Nephron (organoid): ENCODE results near the gene WFDC10B.
"Not testable (repeated sequence)": the region's sequence is repeated elsewhere in the genome, so short reads cannot be mapped to it uniquely, and the experiment has no call there.

Experiments
- H3K27ac Mint-ChIP-seq, 3 experiments: 2 replicates each; pipeline ENCODE4 v1.8.0; 2020; ENCODE audit warnings: mixed read lengths in 3 of 3, mild to moderate bottlenecking in 2 of 3, moderate library complexity in 1 of 3
- H3K27me3 Mint-ChIP-seq: 2 replicates; pipeline ENCODE4 v1.8.0; 2021; ENCODE audit warnings: low read depth, mild to moderate bottlenecking, moderate library complexity, mixed read lengths
- H3K36me3 Mint-ChIP-seq: 2 replicates; pipeline ENCODE4 v1.8.0; 2020; ENCODE audit warnings: low read depth, mixed read lengths
- H3K4me1 Mint-ChIP-seq: 2 replicates; pipeline ENCODE4 v1.8.0; 2020; ENCODE audit warnings: mixed read lengths
- H3K4me3 Mint-ChIP-seq, 3 experiments: 2 replicates each; pipeline ENCODE4 v1.8.0; 2020; ENCODE audit warnings: mild to moderate bottlenecking in 3 of 3, mixed read lengths in 3 of 3, moderate library complexity in 2 of 3
- H3K9me3 Mint-ChIP-seq: 2 replicates; pipeline ENCODE4 v1.8.0; 2020; ENCODE audit warnings: mixed read lengths
- CTCF ChIP-seq, 3 experiments: fragments of 200-600 bp; sonication (generic); IDR thresholded peaks; one replicate each; pipeline ENCODE4 v1.5.0; 2021; ENCODE audit warnings: antibody characterized with exemption in 3 of 3; ENCODE audit not compliant: unreplicated experiment in 3 of 3

WFDC10B gene

GRCh38 chr20:45672765-45673164, 32.1 kb downstream of the WFDC10B start:
- H3K27me3 Mint-ChIP-seq: no peaks in the 10 kb centered on the region
- H3K36me3 Mint-ChIP-seq: no peaks in the 10 kb centered on the region
- H3K27ac Mint-ChIP-seq: no peak overlapping the region
- H3K9me3 Mint-ChIP-seq: peaks cover 16% of the 10 kb centered on the region
- no peak for TF ChIP-seq CTCF (IDR thresholded peaks at IDR 0.05; ENCODE audit: unreplicated experiment in 3 of 3)
- no peak overlapping the region for H3K4me3 Mint-ChIP-seq
- no peaks in the 10 kb centered on the region for H3K4me1 Mint-ChIP-seq

DNA sequence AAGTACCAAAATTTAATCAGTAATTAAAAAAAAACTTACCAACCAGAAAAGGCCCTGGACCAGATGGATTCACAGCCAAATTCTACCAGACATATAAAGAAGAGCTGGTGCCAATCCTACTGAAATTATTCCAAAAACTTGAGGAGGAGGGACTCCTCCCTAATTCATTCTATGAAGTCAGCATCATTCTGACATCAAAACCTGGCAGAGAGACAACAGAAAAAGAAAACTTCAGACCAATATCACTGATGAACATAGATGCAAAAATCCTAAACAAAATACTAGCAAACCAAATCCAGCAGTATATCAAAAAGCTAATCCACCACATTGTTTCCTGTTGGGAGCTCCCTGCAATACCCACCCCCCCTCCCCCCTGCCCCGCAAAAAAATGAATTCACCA, 34.7 kb downstream of the WFDC10B start, which contains the start of gene WFDC11:
Gene WFDC11, minus strand, starts transcription at position 101 of the 400 bp plus-strand sequence. CDS start 19,639 bp downstream, outside the sequence.
- H3K36me3 Mint-ChIP-seq: no peaks in the 10 kb centered on the region
- H3K9me3 Mint-ChIP-seq: peaks cover 8% of the 10 kb centered on the region
- no peak for TF ChIP-seq CTCF (IDR thresholded peaks at IDR 0.05; ENCODE audit: unreplicated experiment in 3 of 3)
- no peak within 1 kb of the TSS for H3K27ac Mint-ChIP-seq
- no peaks in the 10 kb centered on the region for H3K4me1 Mint-ChIP-seq
- no peak within 1 kb of the TSS for H3K4me3 Mint-ChIP-seq
- H3K27me3 Mint-ChIP-seq: no peaks in the 10 kb centered on the region

GRCh38 chr20:45657038-45657437, 47.8 kb downstream of the WFDC10B start:
- not testable (repeated sequence) for H3K4me3 Mint-ChIP-seq, H3K36me3 Mint-ChIP-seq, H3K4me1 Mint-ChIP-seq, H3K27ac Mint-ChIP-seq, H3K27me3 Mint-ChIP-seq
- peaks cover 21% of the 10 kb centered on the region for H3K9me3 Mint-ChIP-seq

DNA sequence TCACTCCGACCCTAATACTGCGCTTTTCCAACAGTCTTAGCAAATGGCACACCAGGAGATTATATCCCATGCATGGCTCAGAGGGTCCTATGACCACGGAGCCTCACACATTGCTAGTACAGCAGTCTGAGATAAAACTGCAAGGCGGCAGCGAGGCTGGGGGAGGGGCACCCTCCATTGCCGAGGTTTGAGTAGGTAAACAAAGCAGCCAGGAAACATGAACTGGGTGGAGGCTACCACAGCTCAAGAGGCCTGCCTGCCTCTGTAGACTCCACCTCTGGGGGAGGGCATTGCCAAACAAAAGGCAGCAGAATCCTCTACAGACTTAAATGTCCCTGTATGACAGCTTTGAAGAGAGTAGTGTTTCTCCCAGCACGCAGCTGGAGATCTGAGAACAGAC, 53.1 kb downstream of the WFDC10B start:
- H3K9me3 Mint-ChIP-seq, H3K4me3 Mint-ChIP-seq, H3K4me1 Mint-ChIP-seq, H3K27ac Mint-ChIP-seq, H3K36me3 Mint-ChIP-seq: not testable (repeated sequence)
- H3K27me3 Mint-ChIP-seq: peaks cover 12% of the 10 kb centered on the region

DNA sequence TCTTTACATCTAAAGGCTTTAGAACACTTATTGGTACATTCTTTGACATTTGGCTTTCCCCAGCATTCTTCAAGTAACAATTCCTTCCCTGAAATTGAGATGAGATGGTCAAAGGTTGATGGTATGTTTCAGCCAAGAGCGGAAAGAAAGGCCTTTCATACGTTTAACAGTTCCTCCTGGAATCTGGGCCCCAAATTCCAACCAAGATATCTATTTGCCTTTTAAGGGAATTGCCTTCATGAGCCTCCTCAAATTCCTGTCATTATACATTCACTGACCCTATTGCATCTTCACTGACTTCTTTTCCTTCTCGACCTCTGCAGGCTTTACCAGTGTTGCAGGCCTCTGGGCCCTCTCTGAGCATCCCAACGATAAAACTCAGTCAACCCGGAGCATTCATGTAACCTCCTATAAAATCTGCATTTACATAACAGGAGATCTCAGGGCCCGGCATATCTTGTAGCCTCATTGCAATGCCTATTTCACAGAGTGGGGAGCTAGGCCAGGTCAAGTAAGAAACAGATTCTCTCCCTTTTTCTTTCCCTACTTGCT, 55.4 kb downstream of the WFDC10B start:
- no peaks in the 10 kb centered on the region for H3K9me3 Mint-ChIP-seq
- no peak overlapping the region for H3K4me3 Mint-ChIP-seq
- no peaks in the 10 kb centered on the region for H3K4me1 Mint-ChIP-seq
- H3K36me3 Mint-ChIP-seq: no peaks in the 10 kb centered on the region
- peaks cover 12% of the 10 kb centered on the region for H3K27me3 Mint-ChIP-seq
- TF ChIP-seq CTCF (IDR thresholded peaks at IDR 0.05; ENCODE audit: unreplicated experiment in 3 of 3): no peak
- H3K27ac Mint-ChIP-seq: no peak overlapping the region

DNA sequence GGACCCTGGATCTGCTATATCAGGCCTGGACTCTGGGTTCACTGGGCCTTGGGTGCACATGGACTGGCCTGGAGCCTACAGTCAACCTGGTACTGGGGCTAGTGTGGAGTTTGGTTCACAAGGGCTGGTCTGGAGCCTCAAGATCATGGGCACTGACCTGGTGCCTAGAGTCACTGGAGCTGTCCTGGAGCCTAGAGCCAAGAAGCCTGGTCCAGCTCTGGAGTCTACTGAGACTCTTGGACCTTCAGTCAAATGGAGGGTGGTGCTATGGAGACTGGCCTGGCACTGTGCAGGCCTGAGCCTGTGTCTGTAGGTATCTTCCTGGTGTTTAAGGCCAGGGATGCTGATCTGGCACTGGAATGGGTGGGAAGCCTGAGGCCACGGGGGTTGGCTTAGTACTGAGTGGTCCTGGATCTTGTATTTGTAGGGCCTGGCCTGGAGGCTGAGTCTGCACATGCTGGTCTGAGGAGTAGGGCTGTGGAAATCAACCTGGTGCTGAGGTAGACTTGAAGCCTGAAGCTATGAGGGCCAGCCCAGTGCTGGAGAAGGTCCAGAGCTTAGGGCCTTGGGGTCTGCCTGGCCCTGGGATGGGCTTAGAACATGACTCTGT, 57.3 kb downstream of the WFDC10B start:
- H3K27ac Mint-ChIP-seq: no peak overlapping the region
- no peaks in the 10 kb centered on the region for H3K9me3 Mint-ChIP-seq
- no peaks in the 10 kb centered on the region for H3K4me1 Mint-ChIP-seq
- H3K36me3 Mint-ChIP-seq: no peaks in the 10 kb centered on the region
- peaks cover 3% of the 10 kb centered on the region for H3K27me3 Mint-ChIP-seq
- no peak overlapping the region for H3K4me3 Mint-ChIP-seq
- TF ChIP-seq CTCF (IDR thresholded peaks at IDR 0.05; ENCODE audit: unreplicated experiment in 3 of 3): no peak

GRCh38 chr20:45646875-45647274, 57.9 kb downstream of the WFDC10B start:
- Mint-ChIP-seq H3K27ac (no peak overlapping the region), H3K9me3 (no peaks in the 10 kb centered on the region), H3K4me1 (no peaks in the 10 kb centered on the region), H3K27me3 (peaks cover 3% of the 10 kb centered on the region), H3K4me3 (no peak overlapping the region), H3K36me3 (no peaks in the 10 kb centered on the region)
- TF ChIP-seq CTCF (IDR thresholded peaks at IDR 0.05; ENCODE audit: unreplicated experiment in 3 of 3): no peak

DNA sequence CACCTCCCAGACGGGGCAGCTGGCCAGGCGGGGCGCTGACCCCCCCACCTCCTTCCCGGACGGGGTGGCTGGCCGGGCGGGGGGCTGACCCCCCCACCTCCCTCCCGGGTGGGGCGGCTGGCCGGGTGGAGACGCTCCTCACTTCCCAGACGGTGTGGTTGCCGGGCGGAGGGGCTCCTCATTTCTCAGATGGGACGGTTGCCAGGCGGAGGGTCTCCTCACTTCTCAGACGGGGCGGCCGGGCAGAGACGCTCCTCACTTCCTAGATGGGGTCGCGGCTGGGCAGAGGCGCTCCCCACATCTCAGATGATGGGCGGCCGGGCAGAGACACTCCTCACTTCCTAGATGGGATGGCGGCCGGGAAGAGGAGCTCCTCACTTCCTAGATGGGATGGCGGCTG, 59.0 kb downstream of the WFDC10B start:
- H3K4me3 Mint-ChIP-seq, H3K9me3 Mint-ChIP-seq, H3K27me3 Mint-ChIP-seq, H3K4me1 Mint-ChIP-seq, H3K36me3 Mint-ChIP-seq, H3K27ac Mint-ChIP-seq: not testable (repeated sequence)

GRCh38 chr20:45641076-45641475, 63.7 kb downstream of the WFDC10B start:
- not testable (repeated sequence) for H3K4me1 Mint-ChIP-seq, H3K4me3 Mint-ChIP-seq, H3K9me3 Mint-ChIP-seq, H3K36me3 Mint-ChIP-seq, H3K27ac Mint-ChIP-seq
- H3K27me3 Mint-ChIP-seq: peaks cover 11% of the 10 kb centered on the region
